NCI-H446 (cell line): ENCODE data around the gene DCLRE1C.
A peak's percentile ranks its signal among the peaks of the same experiment; 100 is the strongest.
"Not testable (repeated sequence)": the region's sequence is repeated elsewhere in the genome, so short reads cannot be mapped to it uniquely, and the experiment has no call there.

Source experiments
- DNase-seq, 2 experiments: peaks; one replicate each; lab custom pipeline; 2025; lab: John Stamatoyannopoulos, UW

The DCLRE1C gene

GRCh38 chr10:14954001-14954770 lies at the start of gene DCLRE1C:
Gene DCLRE1C (minus strand): TSS chr10:14954096. CDS start chr10:14954010, 86 bp downstream.
- peak; percentile 60 to 85 for DNase-seq

- DNase-seq = no peak
These were observed 42.2 kb upstream of the DCLRE1C start for GRCh38 chr10:14995964-14996565.

- not testable (repeated sequence) for DNase-seq
These were observed 39.9 kb upstream of the DCLRE1C start for GRCh38 chr10:14993500-14994455.

GRCh38 chr10:14992336-14992735 lies 38.4 kb upstream of the DCLRE1C start:
- DNase-seq = not testable (repeated sequence)

- not testable (repeated sequence) for DNase-seq
These were observed 37.3 kb upstream of the DCLRE1C start for GRCh38 chr10:14991035-14991749.

GRCh38 chr10:14989552-14989951 lies 35.7 kb upstream of the DCLRE1C start:
- not testable (repeated sequence) for DNase-seq

- no peak for DNase-seq
These were observed 28.8 kb upstream of the DCLRE1C start for GRCh38 chr10:14982744-14983143.

- DNase-seq = no peak
These were observed 21.9 kb upstream of the DCLRE1C start for GRCh38 chr10:14975672-14976273.

- DNase-seq = not testable (repeated sequence)
These were observed 20.5 kb upstream of the DCLRE1C start for GRCh38 chr10:14974153-14974998.

- peak in 1 of 2 experiments; percentile 10 for DNase-seq
These were observed 18.1 kb upstream of the DCLRE1C start for GRCh38 chr10:14971867-14972448.

GRCh38 chr10:14967897-14968296 lies 14.0 kb upstream of the DCLRE1C start:
- DNase-seq = no peak

- peak; percentile 87 to 92 for DNase-seq
These were observed 5.5 kb upstream of the DCLRE1C start, which contains the start of gene MEIG1 for GRCh38 chr10:14959221-14960057. Gene MEIG1 (plus strand): TSS chr10:14959388. CDS start chr10:14966469, 7,081 bp downstream.

- no peak for DNase-seq
These were observed 5.0 kb upstream of the DCLRE1C start for GRCh38 chr10:14958872-14959220.

- no peak for DNase-seq
These were observed 1.0 kb upstream of the DCLRE1C start for GRCh38 chr10:14954934-14955333.

GRCh38 chr10:14953424-14954000 lies 384 bp downstream of the DCLRE1C start:
- DNase-seq = no peak

- no peak for DNase-seq
These were observed 959 bp downstream of the DCLRE1C start for GRCh38 chr10:14952851-14953423.

GRCh38 chr10:14949291-14949690 lies 4.6 kb downstream of the DCLRE1C start:
- DNase-seq = no peak

- no peak for DNase-seq
These were observed 6.6 kb downstream of the DCLRE1C start for GRCh38 chr10:14947268-14947667.
